ENCODE measurements around the gene ENO2. TPM values are rescaled to one million over a fixed set of nuclear protein-coding genes. Genes with fewer than 3 reads are reported as not detected.

ENO2 gene
- total RNA-seq, 1 experiment from 2014 or later: 30.2 TPM

DNA sequence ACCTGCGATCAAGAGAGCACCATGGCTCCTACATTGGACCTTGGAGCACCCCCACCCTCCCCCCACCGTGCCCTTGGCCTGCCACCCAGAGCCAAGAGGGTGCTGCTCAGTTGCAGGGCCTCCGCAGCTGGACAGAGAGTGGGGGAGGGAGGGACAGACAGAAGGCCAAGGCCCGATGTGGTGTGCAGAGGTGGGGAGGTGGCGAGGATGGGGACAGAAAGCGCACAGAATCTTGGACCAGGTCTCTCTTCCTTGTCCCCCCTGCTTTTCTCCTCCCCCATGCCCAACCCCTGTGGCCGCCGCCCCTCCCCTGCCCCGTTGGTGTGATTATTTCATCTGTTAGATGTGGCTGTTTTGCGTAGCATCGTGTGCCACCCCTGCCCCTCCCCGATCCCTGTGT is 27.4 kb downstream of the ENO2 start:
- intact Hi-C loops (cut with micrococcal nuclease): no loop called here
- Histone ChIP-seq H2AFZ (ENCODE audit: low read length) (no peak overlapping the region), H3F3A (ENCODE audit: low read length, unreplicated experiment) (peaks cover 9% of the 10 kb centered on the region), H3K79me2 (ENCODE audit: low read length) (peaks cover 11% of the 10 kb centered on the region; the same call in 1 of the 2 replicates), H3K9ac (ENCODE audit: low read length) (no peak overlapping the region), H3K36me3 (ENCODE audit: low read depth, low read length) (no peaks in the 10 kb centered on the region), H4K20me1 (ENCODE audit: low read length) (no peaks in the 10 kb centered on the region), H3K27me3 (ENCODE audit: low read length) (no peaks in the 10 kb centered on the region), H3K27ac (ENCODE audit: low read length) (no peak overlapping the region), H3K9me3 (ENCODE audit: low read length) (no peaks in the 10 kb centered on the region), H3K4me1 (ENCODE audit: insufficient read depth, low read length) (peaks cover 21% of the 10 kb centered on the region), H3K9me2 (replicated peaks; ENCODE audit: low read length) (no peaks in the 10 kb centered on the region), H3K4me2 (ENCODE audit: low read length) (no peak overlapping the region), H3K4me3 (ENCODE audit: low read length) (no peak overlapping the region)
- BruUV-seq (replicated peaks): no TSS peak
- no peak for ATAC-seq
- TF ChIP-seq EZH2phosphoT487 (IDR thresholded peaks at IDR 0.05; ENCODE audit: borderline replicate concordance, low read length): no peak
- TF ChIP-seq, protein P1, sequence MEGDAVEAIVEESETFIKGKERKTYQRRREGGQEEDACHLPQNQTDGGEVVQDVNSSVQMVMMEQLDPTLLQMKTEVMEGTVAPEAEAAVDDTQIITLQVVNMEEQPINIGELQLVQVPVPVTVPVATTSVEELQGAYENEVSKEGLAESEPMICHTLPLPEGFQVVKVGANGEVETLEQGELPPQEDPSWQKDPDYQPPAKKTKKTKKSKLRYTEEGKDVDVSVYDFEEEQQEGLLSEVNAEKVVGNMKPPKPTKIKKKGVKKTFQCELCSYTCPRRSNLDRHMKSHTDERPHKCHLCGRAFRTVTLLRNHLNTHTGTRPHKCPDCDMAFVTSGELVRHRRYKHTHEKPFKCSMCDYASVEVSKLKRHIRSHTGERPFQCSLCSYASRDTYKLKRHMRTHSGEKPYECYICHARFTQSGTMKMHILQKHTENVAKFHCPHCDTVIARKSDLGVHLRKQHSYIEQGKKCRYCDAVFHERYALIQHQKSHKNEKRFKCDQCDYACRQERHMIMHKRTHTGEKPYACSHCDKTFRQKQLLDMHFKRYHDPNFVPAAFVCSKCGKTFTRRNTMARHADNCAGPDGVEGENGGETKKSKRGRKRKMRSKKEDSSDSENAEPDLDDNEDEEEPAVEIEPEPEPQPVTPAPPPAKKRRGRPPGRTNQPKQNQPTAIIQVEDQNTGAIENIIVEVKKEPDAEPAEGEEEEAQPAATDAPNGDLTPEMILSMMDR (conservative IDR thresholded peaks at IDR 0.05; ENCODE audit: low read depth, low read length): no peak
- TF ChIP-seq EZH2 (IDR thresholded peaks at IDR 0.05; ENCODE audit: low read length, unreplicated experiment): no peak
- CTCF ChIA-PET: no interaction called here
- POLR2A ChIA-PET (ENCODE audit: unreplicated experiment): interaction anchor here (0.5 kb wide), 1 partner anchor 277 kb away, joined by 7 read pairs; no protein-coding TSS in a partner anchor
- DNase-seq: no peak

DNA sequence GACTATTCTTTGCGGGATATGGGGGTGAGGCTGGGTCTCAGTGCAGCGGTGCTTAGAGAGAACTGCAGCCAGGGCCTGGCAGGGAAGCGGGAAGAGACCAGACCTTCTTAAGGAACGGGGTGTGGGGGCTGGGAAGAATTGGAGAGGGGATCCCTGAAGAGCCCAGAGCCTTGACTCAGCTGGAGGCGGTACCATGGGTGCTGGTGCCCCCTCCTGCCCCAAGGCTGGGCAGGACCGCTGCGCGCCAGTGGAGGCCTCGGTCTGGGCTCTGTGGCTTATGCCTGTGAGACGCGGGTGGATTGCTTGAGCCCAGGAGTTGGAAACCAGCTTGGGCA is 27.9 kb downstream of the ENO2 start:
- Histone ChIP-seq H3K27me3 (ENCODE audit: low read length) (no peaks in the 10 kb centered on the region), H3K4me2 (ENCODE audit: low read length) (no peak overlapping the region), H3K4me3 (ENCODE audit: low read length) (no peak overlapping the region), H2AFZ (ENCODE audit: low read length) (no peak overlapping the region), H3K9me2 (replicated peaks; ENCODE audit: low read length) (no peaks in the 10 kb centered on the region), H3K4me1 (ENCODE audit: insufficient read depth, low read length) (peaks cover 19% of the 10 kb centered on the region), H3K27ac (ENCODE audit: low read length) (no peak overlapping the region), H3K79me2 (ENCODE audit: low read length) (peaks cover 11% of the 10 kb centered on the region; the same call in 1 of the 2 replicates), H3K9ac (ENCODE audit: low read length) (no peak overlapping the region), H3K9me3 (ENCODE audit: low read length) (no peaks in the 10 kb centered on the region), H4K20me1 (ENCODE audit: low read length) (no peaks in the 10 kb centered on the region), H3F3A (ENCODE audit: low read length, unreplicated experiment) (peaks cover 9% of the 10 kb centered on the region), H3K36me3 (ENCODE audit: low read depth, low read length) (no peaks in the 10 kb centered on the region)
- no TSS peak for BruUV-seq (replicated peaks)
- ATAC-seq: no peak
- DNase-seq: no peak
- TF ChIP-seq EZH2 (IDR thresholded peaks at IDR 0.05; ENCODE audit: low read length, unreplicated experiment) (no peak), EZH2phosphoT487 (IDR thresholded peaks at IDR 0.05; ENCODE audit: borderline replicate concordance, low read length) (no peak)
- TF ChIP-seq, protein P1 (conservative IDR thresholded peaks at IDR 0.05; ENCODE audit: low read depth, low read length): no peak
- ChIA-PET CTCF (no interaction called here), POLR2A (ENCODE audit: unreplicated experiment) (no interaction called here)
- intact Hi-C loops (cut with micrococcal nuclease): no loop called here

DNA sequence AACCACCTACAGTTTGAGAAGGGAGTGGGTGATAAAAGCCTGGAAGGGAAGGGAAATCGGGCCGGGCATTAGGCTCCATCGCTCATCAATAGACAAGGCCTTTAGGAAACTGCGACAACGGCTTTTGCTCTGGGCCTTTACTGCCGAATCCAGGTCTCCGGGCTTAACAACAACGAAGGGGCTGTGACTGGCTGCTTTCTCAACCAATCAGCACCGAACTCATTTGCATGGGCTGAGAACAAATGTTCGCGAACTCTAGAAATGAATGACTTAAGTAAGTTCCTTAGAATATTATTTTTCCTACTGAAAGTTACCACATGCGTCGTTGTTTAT is 29.0 kb downstream of the ENO2 start:
- intact Hi-C loops (cut with micrococcal nuclease): no loop called here

More for the DNA sequence above, 29.0 kb downstream of the ENO2 start:
- Histone ChIP-seq H3K36me3 (ENCODE audit: low read depth, low read length) (no peaks in the 10 kb centered on the region), H3K9me3 (ENCODE audit: low read length) (no peaks in the 10 kb centered on the region), H3K79me2 (ENCODE audit: low read length) (peaks cover 11% of the 10 kb centered on the region; the same call in 1 of the 2 replicates), H3K9me2 (replicated peaks; ENCODE audit: low read length) (no peaks in the 10 kb centered on the region), H3K27ac (ENCODE audit: low read length) (peak overlapping the region; percentile 94), H3K27me3 (ENCODE audit: low read length) (no peaks in the 10 kb centered on the region), H2AFZ (ENCODE audit: low read length) (no peak overlapping the region), H3K4me3 (ENCODE audit: low read length) (peak overlapping the region; percentile 33; the same call in 1 of the 2 replicates), H3K9ac (ENCODE audit: low read length) (peak overlapping the region; percentile 72), H4K20me1 (ENCODE audit: low read length) (no peaks in the 10 kb centered on the region), H3K4me2 (ENCODE audit: low read length) (peak overlapping the region; percentile 96), H3F3A (ENCODE audit: low read length, unreplicated experiment) (peaks cover 9% of the 10 kb centered on the region), H3K4me1 (ENCODE audit: insufficient read depth, low read length) (peaks cover 18% of the 10 kb centered on the region)
- DNase-seq (peak; percentile 76), ATAC-seq (peak; percentile 33)
- ChIA-PET CTCF (interaction anchor here (0.6 to 2.0 kb wide), 5 partner anchors 18 to 100 kb away, joined by 3 to 10 read pairs (median 4); partner anchors contain the start of genes LPCAT3 and SPSB2), POLR2A (ENCODE audit: unreplicated experiment) (interaction anchor here (0.6 to 1.3 kb wide), 3 partner anchors 18 to 331 kb away, joined by 3 to 18 read pairs (median 17); no protein-coding TSS in a partner anchor)
- TF ChIP-seq EZH2phosphoT487 (IDR thresholded peaks at IDR 0.05; ENCODE audit: borderline replicate concordance, low read length) (no peak), EZH2 (IDR thresholded peaks at IDR 0.05; ENCODE audit: low read length, unreplicated experiment) (no peak)
- BruUV-seq (replicated peaks): no TSS peak
